ENCODE data around the gene ZNF334.

DNA sequence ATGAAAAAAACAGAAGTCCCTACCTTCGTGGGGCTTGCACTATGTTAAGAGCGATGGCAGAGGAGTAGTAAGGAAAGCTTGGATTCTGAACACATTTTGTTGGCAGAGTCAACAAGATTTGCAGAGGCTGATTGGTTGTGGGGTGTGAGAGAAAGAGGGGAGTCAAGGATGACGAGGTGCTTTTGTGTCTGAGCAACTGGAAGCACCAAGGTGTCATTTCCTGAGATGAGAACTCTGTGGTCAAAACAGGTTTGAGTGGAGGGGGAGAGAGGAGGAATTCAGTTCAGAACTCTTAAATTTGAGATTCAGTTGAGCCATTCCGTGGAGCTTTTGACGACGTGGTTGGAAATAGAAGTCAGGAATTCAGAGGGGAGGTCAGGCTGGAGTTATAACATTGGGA is 33.6 kb upstream of the ZNF334 start:
- TF ChIP-seq, protein P1, sequence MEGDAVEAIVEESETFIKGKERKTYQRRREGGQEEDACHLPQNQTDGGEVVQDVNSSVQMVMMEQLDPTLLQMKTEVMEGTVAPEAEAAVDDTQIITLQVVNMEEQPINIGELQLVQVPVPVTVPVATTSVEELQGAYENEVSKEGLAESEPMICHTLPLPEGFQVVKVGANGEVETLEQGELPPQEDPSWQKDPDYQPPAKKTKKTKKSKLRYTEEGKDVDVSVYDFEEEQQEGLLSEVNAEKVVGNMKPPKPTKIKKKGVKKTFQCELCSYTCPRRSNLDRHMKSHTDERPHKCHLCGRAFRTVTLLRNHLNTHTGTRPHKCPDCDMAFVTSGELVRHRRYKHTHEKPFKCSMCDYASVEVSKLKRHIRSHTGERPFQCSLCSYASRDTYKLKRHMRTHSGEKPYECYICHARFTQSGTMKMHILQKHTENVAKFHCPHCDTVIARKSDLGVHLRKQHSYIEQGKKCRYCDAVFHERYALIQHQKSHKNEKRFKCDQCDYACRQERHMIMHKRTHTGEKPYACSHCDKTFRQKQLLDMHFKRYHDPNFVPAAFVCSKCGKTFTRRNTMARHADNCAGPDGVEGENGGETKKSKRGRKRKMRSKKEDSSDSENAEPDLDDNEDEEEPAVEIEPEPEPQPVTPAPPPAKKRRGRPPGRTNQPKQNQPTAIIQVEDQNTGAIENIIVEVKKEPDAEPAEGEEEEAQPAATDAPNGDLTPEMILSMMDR (IDR thresholded peaks at IDR 0.05): no peak
- no peak for TF ChIP-seq POLR2AphosphoS5 (IDR thresholded peaks at IDR 0.05)

Measured in breast epithelium (tissue), 3 donors.